Measurements from ENCODE around the gene PRKD2.

Gene PRKD2

DNA sequence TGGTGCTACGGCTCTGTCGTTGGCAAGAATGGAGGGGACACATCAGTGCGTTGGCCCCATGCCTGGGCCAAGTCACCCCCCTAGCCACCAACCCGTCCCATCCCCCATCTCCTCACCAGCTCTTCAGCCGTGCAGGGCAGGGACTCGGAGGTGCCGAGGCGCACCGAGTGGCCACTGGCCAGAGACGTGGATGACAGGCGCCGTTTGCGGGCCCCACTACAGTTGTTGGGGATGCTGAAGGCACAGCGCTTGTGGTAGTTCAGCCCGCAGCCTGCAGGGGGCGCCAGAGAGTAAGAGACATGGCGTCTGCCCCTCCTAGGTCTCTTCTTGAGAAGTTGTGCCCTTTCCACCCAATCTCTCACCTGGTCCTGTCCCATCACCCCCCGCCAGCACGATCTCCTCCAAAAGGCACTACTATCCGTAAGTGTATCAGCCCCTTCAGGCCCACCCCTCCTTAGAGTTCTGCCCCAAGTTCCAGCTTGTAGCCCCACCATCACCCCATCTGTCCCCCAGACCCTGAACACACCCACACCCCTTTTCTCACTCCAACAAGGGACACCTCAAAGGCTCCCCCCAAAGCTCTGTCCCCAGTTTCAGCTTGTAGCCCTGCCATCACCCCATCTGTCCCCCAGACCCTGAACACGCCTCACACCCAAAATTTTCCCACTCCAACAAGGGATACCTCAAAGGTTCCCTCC lies 12.4 kb downstream of the PRKD2 start:
- DNase-seq (ENCODE audit: low spot score): peak; percentile 90

DNA sequence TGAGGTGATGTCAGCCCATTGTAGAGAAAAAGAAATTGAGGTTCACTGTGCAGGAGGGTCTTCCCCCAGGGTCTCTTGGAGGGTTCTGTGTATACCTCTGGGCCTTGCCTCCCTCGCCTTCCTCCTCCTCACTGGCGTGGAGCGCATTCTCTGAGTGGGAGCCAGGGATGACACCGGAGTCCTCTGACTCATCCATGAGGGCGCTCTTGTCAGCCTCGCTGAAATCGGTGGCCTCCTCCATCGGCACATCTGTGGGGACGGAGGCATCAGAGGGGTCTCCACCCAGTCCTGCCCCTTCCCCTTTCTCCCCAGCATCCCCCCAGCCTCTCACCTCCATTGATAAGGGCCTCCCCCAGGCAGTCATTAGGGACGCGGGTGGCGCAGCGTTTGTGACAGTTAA lies 16.2 kb downstream of the PRKD2 start:
- DNase-seq (ENCODE audit: low spot score): no peak

DNA sequence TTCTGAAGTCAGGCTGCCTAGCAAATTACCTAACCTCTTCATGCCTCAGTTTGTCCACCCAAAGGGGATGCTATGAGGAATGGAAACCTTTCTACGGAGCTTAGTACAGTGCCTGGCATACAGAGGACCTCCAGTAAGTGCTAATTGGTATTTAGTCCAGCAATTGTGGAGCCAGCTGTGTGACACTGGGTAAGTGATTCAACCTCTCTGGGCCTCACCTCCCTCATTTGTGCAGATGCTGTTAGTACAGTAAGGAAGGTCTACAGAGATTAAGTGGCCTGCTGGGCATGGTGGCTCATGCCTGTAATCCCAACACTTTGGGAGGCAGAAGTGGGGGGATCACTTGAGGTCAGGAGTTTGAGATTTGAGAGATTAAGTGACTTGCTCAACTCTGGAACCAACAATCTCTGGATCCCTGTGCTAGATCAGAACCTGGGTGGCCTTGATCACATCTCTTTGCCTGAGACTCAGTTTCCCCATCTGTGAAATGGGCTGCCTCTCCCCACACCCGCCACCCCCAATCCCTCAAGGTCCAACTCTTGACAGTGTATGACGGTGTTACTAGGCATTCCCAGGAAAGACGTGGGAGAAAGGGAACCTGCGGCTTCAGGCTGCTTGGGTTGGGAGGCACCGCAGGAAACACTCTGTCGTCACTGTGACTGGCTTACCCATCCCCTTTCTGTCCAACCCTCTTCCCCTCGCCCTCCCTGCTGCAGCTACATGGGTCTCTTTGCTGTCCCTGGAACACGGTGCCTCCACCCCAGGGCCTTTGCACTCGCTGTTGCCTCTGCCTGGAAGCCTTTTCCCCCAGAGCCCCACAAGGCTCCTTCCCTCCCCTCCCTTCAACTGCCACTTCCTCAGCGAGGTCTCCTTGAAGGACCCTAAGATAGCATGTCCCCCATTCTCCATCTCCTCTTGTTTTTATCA lies 18.3 kb downstream of the PRKD2 start:
- no peak for DNase-seq (ENCODE audit: low spot score)

DNA sequence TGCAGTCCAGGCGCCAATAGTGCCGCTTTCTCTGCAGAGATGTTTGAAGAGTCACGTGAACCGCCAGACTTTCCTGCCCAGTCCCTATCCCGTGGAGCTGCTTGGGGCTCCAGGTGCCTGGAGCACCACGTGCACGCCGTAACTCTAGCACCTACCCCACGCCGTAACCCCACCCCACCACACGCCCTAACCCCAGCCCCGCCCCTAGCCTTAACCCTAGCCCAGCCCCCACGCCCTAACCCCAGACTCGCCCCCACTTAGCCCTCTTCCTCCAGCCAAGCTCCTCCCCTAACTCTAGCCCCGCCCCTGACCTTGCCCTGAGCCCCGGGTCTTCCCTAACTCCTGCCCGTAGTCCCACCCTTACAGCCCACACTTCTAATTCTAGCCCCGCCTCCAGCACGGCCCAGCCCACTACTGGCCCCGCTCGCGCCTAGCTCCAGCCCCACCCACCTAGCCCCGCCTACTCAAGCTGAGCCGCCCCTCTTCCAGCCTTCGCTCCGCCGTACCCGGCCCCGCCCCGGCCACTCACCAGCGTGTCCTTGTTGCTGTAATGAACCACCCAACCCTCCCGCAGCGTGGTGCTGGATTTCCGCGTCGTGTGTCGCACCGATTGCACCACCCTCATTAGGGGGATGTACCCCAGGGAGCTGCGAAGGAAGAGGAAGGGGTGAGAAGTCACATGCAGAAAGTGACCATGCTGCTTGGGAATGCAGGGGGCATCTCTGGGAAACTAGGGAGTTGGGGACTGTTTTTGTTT lies 19.5 kb downstream of the PRKD2 start:
- DNase-seq (ENCODE audit: low spot score): no peak

DNA sequence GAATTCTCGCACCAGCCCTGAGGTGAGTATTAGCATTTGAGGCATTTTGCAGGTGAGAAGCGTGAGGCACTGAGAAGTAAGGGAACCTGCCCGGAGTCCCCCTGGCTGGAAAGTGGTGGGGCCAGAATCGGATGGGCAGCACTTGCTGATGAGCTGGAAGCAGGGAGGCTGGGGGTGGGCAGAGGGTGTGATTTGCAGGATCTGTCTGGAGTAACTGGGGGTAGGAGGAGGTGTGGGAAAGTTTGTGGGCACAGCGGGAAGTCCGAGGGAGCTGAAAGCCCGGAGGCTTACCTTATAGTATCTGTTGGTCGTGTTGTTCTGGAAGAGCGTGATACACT lies 20.1 kb downstream of the PRKD2 start:
- no peak for DNase-seq (ENCODE audit: low spot score)

DNA sequence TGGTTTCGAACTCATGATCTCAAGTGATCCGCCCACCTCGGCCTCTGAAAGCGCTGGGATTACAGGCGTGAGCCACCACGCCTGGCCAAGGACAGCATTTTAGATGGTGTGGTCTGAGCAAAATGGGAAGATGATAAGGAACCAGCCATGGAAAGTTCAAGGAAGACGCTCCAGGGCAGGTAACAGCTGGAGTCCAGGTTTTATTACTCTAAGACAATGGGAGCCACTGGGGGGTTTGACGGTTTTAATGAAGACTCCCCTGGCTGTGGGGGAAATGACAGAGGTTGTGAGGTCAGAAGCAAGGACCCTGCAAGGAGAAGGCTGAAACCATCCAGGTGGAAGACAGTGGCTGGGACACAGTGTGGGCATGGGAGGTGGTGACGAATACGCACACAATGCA lies 20.9 kb downstream of the PRKD2 start:
- DNase-seq (ENCODE audit: low spot score): no peak

DNA sequence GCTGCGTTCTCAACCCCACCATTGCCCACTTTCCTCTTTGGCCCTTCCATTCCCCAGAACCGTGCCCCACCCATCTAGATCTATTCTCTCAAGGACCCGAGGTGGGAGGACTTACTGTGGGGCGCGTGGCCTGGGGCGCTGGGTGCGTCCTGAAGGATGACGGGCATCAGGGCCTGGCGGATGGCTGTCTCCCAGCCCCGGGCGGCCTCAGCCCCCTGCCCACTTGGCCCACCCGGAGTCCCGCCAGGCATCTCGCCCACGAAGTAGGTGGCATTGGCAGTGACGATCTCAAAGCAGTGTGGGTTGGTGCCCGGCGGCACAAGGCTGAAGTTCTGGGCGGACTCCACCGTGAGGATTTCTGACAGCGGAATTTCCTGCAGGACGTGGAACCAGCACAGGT lies 23.2 kb downstream of the PRKD2 start:
- DNase-seq (ENCODE audit: low spot score): no peak

DNA sequence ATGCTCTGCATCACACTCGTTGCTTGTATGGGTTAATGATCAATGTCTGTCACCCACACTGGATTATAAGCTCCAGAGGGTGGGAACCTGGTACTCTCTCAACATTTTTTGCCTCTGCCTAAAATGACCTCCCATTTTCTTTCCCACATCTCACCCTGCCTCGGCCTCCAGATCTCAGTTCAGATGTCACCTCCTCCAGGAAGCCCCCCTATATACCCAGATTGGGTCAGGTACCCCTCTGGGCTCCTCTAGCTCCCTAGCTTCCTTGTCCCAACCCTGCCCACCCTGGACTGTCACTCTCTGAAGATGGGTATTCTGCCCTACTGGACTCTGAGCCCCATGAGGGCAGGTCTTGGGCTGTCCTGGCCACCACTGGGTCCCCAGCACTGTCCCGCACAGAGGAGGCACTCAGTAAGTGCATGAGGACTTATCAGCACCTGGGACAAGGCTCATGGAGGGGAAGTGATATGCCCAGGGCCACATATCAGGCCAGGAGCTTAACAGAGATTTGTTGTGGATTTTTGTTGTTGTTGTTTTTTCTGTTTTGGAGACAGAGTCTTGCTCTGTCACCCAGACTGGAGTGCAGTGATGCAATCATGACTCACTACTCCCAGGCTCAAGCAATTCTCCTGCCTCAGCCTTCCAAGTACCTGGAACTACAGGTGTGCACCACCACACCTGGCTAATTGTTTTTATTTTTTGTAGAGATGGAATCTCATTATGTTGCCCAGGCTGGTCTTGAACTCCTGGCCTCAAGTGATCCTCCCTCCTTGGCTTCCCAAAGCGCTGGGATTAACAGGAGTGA lies 23.8 kb downstream of the PRKD2 start:
- no peak for DNase-seq (ENCODE audit: low spot score)

DNA sequence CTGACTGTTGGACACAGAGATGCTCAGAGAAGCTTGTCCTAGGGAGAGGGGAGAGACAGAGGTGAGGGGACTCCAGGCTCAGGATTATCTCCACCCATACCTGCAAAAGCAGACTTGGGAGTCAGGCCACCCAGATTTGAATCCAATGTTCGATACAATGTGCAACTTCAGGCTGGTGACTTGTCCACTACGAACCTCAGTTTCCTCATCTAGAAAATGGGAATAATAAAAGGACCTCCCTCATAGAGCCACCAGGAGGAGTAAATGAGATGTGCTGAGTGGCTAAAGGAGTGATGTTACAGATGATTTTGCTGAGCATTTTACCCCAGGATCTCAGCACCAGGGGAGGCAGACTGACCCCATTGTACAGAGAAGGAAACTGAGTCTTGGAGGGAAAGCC lies 25.0 kb downstream of the PRKD2 start:
- DNase-seq (ENCODE audit: low spot score): no peak

DNA sequence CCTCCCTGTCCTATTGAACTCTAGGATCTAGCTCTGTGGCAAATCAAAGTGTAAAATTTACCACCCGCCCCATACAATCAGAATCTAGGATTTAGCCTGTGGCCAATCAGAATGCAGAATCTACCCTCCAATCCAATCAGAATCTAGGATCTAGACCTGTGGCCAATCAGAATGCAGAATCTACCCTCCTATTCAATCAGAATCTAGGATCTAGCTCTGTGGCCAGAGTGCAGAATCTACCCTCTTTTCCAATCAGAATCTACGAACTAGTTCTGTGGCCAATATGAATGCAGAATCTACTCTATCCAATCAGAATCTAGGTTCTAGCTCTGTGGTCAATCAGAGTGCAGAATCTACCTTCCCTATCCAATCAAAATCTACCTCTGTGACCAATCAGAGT lies 25.8 kb downstream of the PRKD2 start:
- DNase-seq (ENCODE audit: low spot score): no peak

DNA sequence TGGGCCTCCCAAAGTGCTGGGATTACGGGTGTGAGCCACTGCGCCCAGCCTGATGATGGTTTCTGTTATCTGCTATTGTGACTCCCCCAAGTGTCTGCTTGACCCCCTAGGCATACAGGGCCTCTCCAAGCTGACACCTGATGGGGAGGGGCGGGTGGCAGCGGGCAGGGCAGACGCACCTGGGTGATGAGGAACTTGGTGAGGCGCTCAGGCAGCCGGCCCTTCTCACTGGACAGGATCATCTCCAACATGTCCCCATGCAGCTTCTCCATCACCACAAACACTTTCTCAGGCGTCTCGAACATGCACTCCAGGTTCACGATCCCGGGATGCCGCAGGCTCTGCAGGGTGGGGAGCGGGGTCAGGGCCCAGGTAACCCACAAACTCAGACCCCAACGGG lies 27.6 kb downstream of the PRKD2 start:
- no peak for DNase-seq (ENCODE audit: low spot score)

DNA sequence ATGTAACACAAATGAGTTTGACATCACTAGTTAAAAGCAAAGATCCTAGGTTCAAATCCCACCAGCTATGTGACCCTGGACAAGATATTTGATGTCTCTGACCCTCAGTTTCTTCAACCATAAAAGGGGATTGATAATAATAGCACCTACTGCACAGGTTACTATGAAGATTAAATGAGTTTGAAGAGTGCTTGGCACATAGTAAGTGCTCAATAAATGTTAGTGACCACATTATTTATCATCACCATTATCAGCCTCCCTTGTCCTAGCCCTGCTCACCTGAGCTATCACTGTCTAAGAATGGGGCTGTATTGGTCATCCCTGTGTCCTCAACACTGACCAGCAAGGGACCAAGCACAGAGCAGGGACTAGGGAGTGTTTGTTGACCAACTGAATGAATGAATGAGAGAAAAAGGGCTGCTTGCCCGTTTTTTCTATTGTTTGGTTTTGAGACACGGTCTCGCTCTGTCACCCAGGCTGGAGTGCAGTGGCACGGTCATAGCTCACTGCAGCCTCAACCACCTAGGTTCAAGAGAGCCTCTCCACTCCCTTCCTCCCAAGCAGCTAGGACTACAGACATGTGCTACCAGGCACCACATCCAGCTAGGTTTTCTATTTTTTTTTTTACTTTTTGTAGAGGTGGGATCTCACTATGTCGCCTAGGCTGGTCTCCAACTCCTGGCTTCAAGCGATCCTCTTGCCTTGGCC lies 29.3 kb downstream of the PRKD2 start:
- no peak for DNase-seq (ENCODE audit: low spot score)

DNA sequence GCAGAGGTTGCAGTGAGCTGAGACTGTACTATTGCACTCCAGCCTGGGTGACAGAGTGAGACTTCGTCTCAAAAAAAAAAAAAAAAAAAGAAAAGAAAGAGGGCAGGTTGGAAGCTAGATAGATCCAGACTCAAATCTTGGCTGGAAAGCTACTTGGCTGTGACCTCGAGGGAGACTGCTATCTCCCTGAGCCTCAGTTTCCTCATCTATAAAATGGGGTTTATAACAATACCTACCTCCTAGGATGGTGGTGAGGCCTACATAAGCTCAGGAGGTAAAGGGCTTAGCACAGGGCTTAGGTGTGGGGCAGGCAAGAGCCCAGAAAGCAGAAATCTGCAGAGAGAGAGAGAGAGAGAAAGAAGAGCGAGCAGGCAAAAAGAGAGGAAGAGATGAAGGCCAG lies 31.7 kb downstream of the PRKD2 start:
- no peak for DNase-seq (ENCODE audit: low spot score)

DNA sequence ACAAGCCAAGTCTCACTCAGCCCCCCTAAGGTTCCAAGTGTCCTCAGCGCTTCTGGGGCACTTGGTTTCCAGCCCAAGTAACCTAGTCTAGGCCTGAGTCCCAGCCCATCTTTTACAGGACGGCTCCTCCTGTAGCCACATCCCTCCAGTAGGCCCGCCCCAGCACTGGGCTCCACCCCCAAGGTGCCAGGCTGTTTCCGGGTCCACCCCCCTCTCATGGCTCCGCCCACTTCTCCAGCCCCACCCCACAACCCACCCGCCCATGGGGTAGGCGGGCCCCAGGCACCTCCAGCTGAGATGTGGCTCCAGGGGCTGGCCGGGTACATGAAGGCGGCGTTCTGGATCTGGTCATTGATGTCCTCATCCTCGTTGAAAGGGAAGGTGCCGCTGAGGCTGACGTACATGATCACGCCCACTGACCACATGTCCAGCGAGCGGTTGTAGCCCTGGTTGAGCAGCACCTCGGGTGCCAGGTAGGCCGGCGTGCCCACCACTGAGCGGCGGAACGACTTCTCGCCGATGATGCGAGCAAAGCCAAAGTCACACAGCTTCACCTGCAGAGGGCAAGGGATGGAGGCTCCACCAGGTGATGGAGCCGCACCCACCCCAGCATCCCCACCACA lies 38.7 kb downstream of the PRKD2 start:
- DNase-seq (ENCODE audit: low spot score): no peak

DNA sequence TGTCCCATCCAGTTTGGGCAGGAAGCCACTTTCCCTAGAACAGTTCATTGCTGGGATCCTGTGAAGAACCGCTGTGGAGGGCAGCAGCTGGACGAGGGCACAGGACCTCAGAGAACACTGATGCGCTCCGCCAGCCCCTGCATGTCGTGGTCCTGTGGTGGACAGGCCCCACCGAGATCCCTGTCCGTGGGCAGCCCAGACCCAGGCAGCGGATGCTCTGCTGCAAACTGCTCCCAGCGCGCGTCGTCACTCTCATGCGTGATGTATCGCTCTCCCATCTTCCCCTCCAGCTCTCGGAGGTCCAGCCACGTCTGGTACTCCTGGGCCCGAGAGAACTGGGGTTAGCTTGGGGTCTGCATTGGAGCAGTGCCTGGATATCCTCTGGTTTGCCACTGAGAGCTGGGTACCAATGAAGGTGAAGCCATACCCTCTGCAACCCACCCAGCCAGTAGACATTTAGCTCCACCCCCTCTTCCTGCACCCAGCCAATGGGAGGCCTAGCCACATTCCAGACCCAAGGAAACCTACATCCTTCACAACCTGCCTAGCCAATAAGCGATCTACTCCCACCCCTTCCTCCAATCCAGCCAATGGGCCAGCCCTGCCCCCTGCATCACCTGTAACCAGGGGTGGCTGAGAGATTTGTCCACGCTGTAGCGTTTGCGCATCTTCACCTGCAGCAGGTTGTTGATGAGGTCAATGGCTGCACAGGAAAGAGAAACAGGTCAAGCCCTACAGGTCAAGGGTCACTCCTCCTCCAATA lies 42.3 kb downstream of the PRKD2 start:
- DNase-seq (ENCODE audit: low spot score): no peak

DNA sequence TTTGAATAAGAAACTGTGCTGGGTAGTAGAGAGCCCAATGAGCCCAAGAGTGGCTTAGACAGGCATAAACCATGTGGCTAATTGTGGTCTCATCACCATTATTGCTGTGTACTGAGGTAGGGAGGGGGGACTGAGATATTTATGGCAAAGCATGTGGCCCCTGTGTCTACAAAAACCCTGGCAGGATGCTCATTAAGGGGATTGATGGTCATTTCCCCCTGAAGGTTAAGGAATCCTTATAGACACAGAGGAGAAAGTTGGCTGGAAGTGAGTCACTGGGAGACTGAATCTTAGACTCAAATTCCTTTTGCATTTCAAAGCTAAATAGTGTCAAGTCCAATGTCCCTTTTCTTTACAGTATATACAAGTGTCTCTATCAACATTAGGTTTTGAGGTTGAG lies 46.1 kb downstream of the PRKD2 start:
- no peak for DNase-seq (ENCODE audit: low spot score)

DNA sequence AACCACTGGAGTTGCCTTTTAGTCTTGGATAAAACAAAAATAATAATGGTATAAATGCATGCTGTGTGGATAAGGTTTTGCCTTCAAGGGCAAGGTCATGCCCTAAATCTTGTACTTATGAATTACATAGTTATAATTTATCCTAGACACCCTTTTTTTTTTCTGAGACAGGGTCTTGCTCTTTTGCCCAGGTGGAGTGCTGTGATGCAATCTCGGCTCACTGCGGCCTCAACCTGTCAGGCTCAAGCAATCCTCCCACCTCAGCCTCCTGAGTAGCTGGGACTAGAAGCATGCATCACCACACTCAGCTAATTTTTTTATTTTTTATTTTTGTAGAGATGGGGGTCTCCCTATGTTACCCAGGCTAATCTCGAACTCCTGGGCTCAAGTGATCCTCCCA lies 48.3 kb downstream of the PRKD2 start:
- no peak for DNase-seq (ENCODE audit: low spot score)

DNA sequence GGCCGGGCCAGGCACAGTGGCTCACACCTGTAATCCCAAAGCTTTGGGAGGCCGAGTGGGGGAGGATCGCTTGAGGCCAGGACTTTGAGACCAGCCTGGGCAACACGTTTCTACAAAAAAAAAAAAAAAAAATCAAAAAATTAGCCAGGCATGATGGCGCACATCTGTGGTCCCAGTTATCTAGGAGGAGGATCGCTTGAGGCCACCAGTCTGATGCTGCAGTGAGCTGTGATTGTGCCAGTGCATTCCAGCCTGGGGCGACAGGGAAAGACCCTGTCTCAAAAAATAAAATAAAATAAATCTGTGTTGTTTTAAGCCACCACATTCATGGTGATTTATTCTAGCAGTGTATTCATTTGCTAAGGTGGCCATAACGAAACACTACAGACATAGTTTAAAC lies 51.8 kb downstream of the PRKD2 start:
- DNase-seq (ENCODE audit: low spot score): no peak

DNA sequence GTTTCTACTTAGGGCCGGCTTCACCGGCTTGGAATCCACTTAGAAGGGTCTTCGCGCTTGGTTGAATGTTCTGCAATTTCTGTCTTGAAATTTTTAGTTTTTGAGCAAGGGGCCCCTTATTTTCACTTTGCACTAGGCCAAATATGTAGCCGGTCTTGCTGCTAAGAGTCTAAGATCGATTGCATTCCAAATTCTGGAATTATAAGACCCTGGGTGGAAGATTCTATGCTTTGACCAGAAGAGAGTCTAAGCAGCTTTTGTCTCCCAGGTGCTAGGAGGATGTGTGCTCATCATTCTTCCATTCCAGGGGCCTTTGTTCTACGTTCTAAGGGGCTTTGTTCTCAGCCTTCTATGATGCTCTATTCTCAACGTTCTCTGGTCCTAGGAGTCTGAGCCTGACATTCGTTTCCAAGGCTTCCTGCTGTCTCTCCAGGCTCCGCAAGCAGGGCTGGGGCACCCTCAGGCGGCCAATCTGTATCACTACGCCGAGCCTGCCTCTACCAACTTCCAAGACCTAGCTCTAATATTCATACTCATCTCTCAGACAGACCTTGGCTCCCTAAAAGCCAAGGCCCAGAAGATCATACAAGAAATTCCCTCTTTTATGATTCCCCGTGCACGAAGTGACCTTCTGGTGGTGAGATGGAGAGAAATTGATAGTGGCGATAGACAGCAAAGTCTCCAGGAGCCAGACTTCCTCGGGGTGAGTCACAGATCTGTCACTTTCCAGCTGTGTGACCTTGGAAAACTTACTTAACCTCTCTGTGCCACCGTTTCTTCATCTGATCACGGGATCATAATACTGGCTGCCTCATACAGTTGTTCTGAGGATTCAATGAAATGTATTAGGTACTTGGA lies 55.0 kb downstream of the PRKD2 start:
- peak; percentile 86 for DNase-seq (ENCODE audit: low spot score)

Data from HuH-7.5 (cell line).